Measurements from ENCODE around the gene SELENBP1. TPM values are rescaled to one million over a fixed set of nuclear protein-coding genes. Genes with fewer than 3 reads are reported as not detected.
"Not testable (repeated sequence)": the region's sequence is repeated elsewhere in the genome, so short reads cannot be mapped to it uniquely, and the experiment has no call there.

The SELENBP1 gene
- total RNA-seq, 3 donors from 2014 or later: 0.43 to 0.82 (median 0.63) TPM

DNA sequence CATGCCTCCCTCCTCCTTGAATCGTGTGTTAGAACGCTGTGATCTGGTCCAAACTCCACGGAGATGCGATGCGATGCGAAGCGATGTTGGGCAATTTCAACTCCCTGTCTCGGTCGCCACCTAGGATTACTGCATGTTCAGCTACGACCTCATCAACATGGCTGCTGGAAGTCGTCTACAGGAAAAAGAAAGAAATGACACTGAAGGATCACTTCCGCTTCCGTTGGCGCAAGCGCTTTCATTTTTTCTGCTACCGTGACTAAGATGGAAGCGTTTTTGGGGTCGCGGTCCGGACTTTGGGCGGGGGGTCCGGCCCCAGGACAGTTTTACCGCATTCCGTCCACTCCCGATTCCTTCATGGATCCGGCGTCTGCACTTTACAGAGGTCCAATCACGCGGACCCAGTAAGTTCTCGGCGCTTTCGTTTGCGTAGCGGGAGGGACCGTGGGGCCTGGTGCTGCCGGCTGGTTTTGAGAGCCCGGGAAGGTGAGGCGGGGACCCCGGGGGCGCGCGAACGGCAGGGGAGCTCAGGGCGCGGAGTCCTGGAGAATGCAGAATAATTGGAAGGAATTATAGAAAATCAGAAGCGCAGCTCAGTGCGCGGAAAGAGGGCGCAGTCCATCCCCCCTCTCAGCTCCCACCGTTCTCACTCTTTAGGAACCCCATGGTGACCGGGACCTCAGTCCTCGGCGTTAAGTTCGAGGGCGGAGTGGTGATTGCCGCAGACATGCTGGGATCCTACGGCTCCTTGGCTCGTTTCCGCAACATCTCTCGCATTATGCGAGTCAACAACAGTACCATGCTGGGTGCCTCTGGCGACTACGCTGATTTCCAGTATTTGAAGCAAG lies 27.0 kb upstream of the SELENBP1 start, which contains the start of gene PSMB4:
Gene PSMB4, plus strand, starts transcription at position 250 of the 848 bp plus-strand sequence. Its CDS starts 15 bp downstream, at position 265.
- Mint-ChIP-seq H3K4me3 (peak within 1 kb of the TSS; percentile 97), H3K9me3 (no peaks in the 10 kb centered on the region), H3K36me3 (ENCODE audit: insufficient read depth) (peaks cover 31% of the 10 kb centered on the region), H3K27me3 (ENCODE audit: low read depth) (no peaks in the 10 kb centered on the region), H3K4me1 (ENCODE audit: low read depth) (peaks cover 27% of the 10 kb centered on the region)
- DNase-seq (peak; percentile 67), ATAC-seq (peak; percentile 91 to 94)

- not testable (repeated sequence) for H3K9me3 Mint-ChIP-seq; H3K4me3 Mint-ChIP-seq; H3K27me3 Mint-ChIP-seq (ENCODE audit: low read depth); DNase-seq; ATAC-seq
- Mint-ChIP-seq H3K36me3 (ENCODE audit: insufficient read depth) (peaks cover 15% of the 10 kb centered on the region), H3K4me1 (ENCODE audit: low read depth) (peaks cover 18% of the 10 kb centered on the region)
These were observed 23.8 kb upstream of the SELENBP1 start for GRCh38 chr1:151396265-151396664.

DNA sequence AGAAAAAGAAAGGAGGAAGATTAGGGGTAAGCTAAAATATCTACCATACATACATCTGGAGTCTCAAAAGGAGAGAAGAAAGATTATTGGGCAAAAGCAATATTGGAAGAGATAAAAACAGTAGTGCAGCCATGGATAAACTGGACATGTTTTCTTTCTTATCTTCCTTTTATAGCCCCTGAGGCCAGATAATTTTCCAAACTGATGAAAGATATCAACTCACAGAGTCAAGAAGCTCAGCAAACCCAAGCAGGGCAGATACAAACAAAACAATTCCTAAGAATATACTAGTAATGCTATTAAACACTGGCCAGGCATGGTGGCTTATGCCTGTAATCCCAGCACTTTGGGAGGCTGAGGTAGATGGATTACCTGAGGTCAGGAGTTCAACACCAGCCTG lies 21.1 kb upstream of the SELENBP1 start:
- ATAC-seq (no peak), DNase-seq (no peak)
- H3K9me3 Mint-ChIP-seq: no peaks in the 10 kb centered on the region
- H3K27me3 Mint-ChIP-seq (ENCODE audit: low read depth): no peaks in the 10 kb centered on the region
- no peaks in the 10 kb centered on the region for H3K36me3 Mint-ChIP-seq (ENCODE audit: insufficient read depth)
- H3K4me3 Mint-ChIP-seq: no peak overlapping the region
- H3K4me1 Mint-ChIP-seq (ENCODE audit: low read depth): no peaks in the 10 kb centered on the region

DNA sequence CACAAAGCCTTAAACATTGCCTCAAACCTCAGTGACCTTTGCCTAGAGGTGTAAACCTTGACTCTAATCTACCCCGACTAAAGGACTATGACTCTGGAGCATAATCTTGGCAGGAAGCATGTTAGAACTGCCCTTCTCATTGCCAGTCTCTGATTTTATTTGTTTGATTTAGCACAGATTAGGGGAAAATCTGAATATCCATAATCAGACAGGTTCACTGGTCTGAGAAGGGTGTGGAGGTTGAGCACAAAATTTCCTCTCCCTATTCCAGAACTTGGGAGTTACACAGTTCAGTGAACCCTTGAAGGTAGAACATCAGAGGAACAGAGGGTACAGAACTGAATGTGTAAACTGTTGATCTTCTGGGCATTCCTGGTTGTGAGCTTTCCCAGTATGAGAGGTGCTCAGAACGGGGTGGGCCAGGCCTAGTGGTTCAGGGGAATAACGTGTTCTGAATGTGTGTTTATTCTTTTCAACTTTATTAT lies 18.6 kb upstream of the SELENBP1 start:
- no peak for ATAC-seq
- no peaks in the 10 kb centered on the region for H3K36me3 Mint-ChIP-seq (ENCODE audit: insufficient read depth)
- DNase-seq: no peak
- H3K9me3 Mint-ChIP-seq: no peaks in the 10 kb centered on the region
- no peak overlapping the region for H3K4me3 Mint-ChIP-seq
- H3K27me3 Mint-ChIP-seq (ENCODE audit: low read depth): no peaks in the 10 kb centered on the region
- H3K4me1 Mint-ChIP-seq (ENCODE audit: low read depth): no peaks in the 10 kb centered on the region

GRCh38 chr1:151390221-151391078 lies 17.9 kb upstream of the SELENBP1 start:
- not testable (repeated sequence) for H3K27me3 Mint-ChIP-seq (ENCODE audit: low read depth); H3K4me3 Mint-ChIP-seq; DNase-seq; H3K36me3 Mint-ChIP-seq (ENCODE audit: insufficient read depth); H3K9me3 Mint-ChIP-seq; ATAC-seq; H3K4me1 Mint-ChIP-seq (ENCODE audit: low read depth)

GRCh38 chr1:151386002-151386401 lies 13.5 kb upstream of the SELENBP1 start:
- Mint-ChIP-seq H3K27me3 (ENCODE audit: low read depth) (no peaks in the 10 kb centered on the region), H3K36me3 (ENCODE audit: insufficient read depth) (no peaks in the 10 kb centered on the region), H3K4me3 (no peak overlapping the region), H3K9me3 (no peaks in the 10 kb centered on the region), H3K4me1 (ENCODE audit: low read depth) (no peaks in the 10 kb centered on the region)
- ATAC-seq: no peak
- no peak for DNase-seq

- no peaks in the 10 kb centered on the region for H3K4me1 Mint-ChIP-seq (ENCODE audit: low read depth)
- no peaks in the 10 kb centered on the region for H3K36me3 Mint-ChIP-seq (ENCODE audit: insufficient read depth)
- no peak for ATAC-seq
- DNase-seq: no peak
- H3K4me3 Mint-ChIP-seq: no peak overlapping the region
- H3K27me3 Mint-ChIP-seq (ENCODE audit: low read depth): no peaks in the 10 kb centered on the region
- no peaks in the 10 kb centered on the region for H3K9me3 Mint-ChIP-seq
These were observed 12.1 kb upstream of the SELENBP1 start for GRCh38 chr1:151384584-151384983.

DNA sequence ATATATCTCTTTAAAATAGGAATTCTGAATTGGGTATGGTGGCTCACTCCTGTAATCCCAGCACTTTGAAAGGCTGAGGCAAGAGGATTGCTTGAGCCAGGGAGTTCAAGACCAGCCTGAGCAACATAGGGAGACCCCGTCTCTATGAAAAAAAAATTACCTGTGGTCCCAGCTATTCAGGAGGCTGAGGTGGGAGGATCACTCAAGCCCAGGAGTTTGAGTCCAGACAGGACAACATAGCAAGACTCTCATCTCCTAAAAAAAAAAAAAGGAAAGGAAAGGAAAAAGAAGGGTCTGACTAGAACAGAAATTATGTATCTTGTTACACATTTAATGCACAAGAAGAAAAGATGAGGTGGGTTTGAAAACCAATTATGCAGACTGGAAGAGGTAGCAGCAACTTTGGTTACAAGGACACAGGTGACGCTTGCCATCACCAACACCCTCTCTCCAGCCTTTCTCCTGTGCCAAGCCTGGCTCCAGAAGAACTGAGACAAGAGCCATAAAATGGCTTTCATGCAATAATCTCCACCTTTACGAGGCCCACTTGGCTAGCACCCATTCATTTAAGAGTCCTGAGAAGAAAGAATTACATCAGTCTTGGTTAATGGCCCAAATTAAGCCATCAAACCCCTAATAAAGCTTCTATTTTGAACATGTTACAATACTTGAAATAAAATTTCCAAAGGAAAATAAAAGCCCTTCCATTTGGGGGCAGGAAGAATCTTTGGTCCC lies 4.8 kb upstream of the SELENBP1 start:
- Mint-ChIP-seq H3K4me1 (ENCODE audit: low read depth) (no peaks in the 10 kb centered on the region), H3K9me3 (no peaks in the 10 kb centered on the region), H3K36me3 (ENCODE audit: insufficient read depth) (no peaks in the 10 kb centered on the region), H3K27me3 (ENCODE audit: low read depth) (peaks cover 6% of the 10 kb centered on the region), H3K4me3 (no peak overlapping the region)
- DNase-seq (no peak), ATAC-seq (no peak)

- ATAC-seq (no peak), DNase-seq (no peak)
- Mint-ChIP-seq H3K4me1 (ENCODE audit: low read depth) (no peaks in the 10 kb centered on the region), H3K9me3 (no peaks in the 10 kb centered on the region), H3K27me3 (ENCODE audit: low read depth) (peaks cover 6% of the 10 kb centered on the region), H3K4me3 (no peak overlapping the region), H3K36me3 (ENCODE audit: insufficient read depth) (no peaks in the 10 kb centered on the region)
These were observed 691 bp upstream of the SELENBP1 start for GRCh38 chr1:151373196-151373595.

GRCh38 chr1:151371370-151372057 lies 991 bp downstream of the SELENBP1 start:
- Mint-ChIP-seq H3K4me3 (no peak overlapping the region), H3K36me3 (ENCODE audit: insufficient read depth) (no peaks in the 10 kb centered on the region), H3K9me3 (no peaks in the 10 kb centered on the region), H3K4me1 (ENCODE audit: low read depth) (no peaks in the 10 kb centered on the region), H3K27me3 (ENCODE audit: low read depth) (peaks cover 6% of the 10 kb centered on the region)
- DNase-seq (no peak), ATAC-seq (no peak)

DNA sequence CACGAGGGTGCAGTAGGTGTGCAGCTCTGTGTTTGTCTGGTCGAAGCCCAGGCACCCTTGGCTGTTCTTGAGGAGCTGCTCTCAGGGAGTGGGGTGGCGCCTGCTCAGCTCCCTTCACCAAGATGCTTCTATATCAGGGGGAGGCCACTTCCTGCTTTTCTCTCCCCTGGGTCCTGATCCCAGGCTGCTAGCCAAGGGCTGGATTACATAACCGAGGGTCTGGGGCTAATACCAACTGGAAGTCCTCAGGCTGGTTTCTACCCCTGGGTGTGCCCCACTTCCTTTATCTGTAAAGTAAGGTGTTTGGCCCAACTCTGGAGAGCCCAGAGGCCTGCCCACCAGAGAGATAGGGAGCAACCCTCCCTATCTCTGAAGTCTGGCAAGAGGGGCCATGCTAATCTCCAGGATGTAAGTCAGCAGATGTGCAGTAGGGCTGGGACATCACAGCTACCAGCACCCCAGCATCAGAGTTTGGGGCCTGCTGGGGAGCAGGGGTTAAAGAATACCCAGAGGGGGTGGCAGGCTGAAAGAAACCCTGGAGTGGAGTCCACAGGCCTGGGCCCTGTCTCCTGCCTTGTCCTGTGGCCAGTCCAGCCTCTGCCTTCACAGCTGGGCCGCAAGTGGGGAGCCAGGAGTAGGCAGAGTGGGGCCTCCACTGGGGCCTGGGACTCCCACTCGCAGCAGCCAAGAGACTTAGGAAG lies 2.1 kb downstream of the SELENBP1 start:
- Mint-ChIP-seq H3K36me3 (ENCODE audit: insufficient read depth) (no peaks in the 10 kb centered on the region), H3K27me3 (ENCODE audit: low read depth) (peaks cover 4% of the 10 kb centered on the region), H3K4me1 (ENCODE audit: low read depth) (no peaks in the 10 kb centered on the region), H3K9me3 (no peaks in the 10 kb centered on the region), H3K4me3 (no peak overlapping the region)
- ATAC-seq (no peak), DNase-seq (no peak)

- ATAC-seq: no peak
- no peaks in the 10 kb centered on the region for H3K9me3 Mint-ChIP-seq
- H3K36me3 Mint-ChIP-seq (ENCODE audit: insufficient read depth): no peaks in the 10 kb centered on the region
- H3K4me3 Mint-ChIP-seq: no peak overlapping the region
- H3K4me1 Mint-ChIP-seq (ENCODE audit: low read depth): no peaks in the 10 kb centered on the region
- no peaks in the 10 kb centered on the region for H3K27me3 Mint-ChIP-seq (ENCODE audit: low read depth)
- DNase-seq: no peak
These were observed 2.9 kb downstream of the SELENBP1 start for GRCh38 chr1:151369621-151370048.

DNA sequence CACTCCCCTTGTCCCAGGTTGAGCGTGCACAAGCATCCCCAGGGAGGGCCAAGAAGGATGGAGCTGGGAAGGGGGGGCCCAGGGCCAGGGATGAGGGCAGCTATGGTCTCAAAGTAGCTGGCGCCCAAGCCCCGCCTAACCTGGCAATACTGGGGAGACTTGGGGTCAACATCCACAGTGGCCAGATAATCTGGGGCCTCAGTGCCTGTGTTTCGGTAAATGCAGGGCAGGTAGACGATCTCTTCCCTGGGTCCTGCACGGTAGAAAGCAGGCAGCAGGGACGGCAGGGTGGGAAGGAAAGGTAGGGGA lies 3.2 kb downstream of the SELENBP1 start:
- ATAC-seq: no peak
- H3K4me1 Mint-ChIP-seq (ENCODE audit: low read depth): no peaks in the 10 kb centered on the region
- no peak for DNase-seq
- H3K9me3 Mint-ChIP-seq: no peaks in the 10 kb centered on the region
- no peaks in the 10 kb centered on the region for H3K27me3 Mint-ChIP-seq (ENCODE audit: low read depth)
- no peaks in the 10 kb centered on the region for H3K36me3 Mint-ChIP-seq (ENCODE audit: insufficient read depth)
- H3K4me3 Mint-ChIP-seq: no peak overlapping the region
